HG03442 (cell line): Measurements from ENCODE around the gene PRDM11.

Source experiments
- ATAC-seq: cut with Tn5 transposase; IDR thresholded peaks from one replicate; pipeline ENCODE4 v1.9.1; 2021; ENCODE audit warnings: mild to moderate bottlenecking, moderate library complexity; ENCODE audit not compliant: unreplicated experiment

PRDM11 gene

DNA sequence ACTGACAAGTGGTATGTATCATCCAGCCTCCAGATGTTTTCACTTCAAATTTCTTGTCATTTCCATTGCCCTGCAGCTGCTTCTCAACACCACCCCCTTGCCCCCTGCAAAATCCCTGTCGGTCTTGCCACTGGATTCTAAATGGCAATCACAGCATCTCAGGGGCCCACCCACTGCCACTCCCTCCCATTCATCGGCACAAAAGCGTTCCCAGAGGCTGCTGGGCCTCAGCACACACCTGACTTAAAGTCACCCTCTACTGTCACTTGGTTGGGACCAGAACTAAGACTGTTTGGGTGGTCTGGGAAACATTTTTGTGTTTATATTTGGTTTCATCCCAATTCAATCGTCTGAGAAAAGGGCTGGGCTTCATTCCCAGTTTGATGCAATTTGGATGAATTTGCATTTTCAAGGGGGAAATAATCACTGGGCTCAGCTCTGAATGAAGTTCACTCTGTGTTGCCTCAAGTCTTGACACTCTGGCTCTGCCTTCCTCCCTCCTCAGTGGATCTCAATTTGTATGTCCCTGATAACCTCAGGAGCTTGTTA is 112.6 kb downstream of the PRDM11 start:
- ATAC-seq = no peak

DNA sequence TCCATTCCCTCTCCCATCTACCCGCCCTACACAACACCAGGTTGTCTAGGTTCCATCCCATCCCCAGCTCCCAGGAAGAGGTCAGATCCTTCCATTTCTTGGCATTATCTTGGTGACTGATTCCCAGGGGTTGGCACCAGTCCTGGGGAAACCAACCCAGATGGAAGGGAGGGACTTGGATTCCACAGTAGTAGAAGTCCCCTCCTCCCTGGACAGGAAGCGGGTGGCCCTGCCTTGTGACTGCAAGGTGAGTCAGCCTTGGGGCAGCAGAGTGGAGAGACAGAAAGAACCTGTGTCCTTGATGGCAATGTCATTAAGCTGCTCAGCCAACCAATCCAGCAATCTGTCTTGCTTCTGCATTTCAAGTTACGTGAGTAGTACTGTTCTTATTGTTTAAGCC is 113.2 kb downstream of the PRDM11 start:
- no peak for ATAC-seq

DNA sequence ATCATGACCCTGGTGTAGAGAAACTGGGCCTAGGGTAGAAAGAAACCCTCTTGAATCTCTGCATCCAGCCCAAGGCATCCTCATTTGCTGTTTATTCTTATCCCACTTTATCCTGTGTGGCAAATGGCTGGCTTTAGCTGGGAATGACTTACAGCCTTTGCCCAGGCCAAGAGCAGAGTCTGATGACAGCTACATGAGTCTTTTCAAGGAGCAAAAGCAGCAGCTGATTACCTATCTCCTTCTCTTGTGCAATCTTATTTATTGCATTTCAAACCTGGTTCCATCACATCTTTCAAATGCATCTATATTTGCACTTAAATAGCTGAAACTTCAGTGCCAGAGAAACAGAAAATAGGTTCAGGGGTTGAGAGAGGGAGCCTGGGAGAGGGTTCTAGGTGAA is 113.6 kb downstream of the PRDM11 start:
- no peak for ATAC-seq

DNA sequence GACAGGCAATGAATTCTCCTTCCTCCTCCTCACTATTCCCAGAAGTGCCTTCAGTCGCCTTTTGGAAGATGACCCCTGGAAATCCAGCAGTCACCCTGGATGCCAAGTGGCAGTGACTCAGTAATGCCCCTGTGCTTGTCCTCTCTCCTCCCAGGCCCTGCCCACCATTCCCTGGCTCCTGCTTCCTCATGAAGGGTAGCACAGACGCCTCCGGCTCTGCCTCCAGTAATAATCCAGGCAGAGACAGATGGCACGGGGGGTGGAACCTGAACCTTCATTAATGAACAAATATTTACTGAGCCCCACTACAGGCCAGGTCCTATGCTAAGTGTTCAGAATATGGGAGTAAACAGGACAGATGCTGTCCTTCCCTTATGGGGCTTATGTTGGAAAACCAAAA is 116.5 kb downstream of the PRDM11 start:
- ATAC-seq = no peak

DNA sequence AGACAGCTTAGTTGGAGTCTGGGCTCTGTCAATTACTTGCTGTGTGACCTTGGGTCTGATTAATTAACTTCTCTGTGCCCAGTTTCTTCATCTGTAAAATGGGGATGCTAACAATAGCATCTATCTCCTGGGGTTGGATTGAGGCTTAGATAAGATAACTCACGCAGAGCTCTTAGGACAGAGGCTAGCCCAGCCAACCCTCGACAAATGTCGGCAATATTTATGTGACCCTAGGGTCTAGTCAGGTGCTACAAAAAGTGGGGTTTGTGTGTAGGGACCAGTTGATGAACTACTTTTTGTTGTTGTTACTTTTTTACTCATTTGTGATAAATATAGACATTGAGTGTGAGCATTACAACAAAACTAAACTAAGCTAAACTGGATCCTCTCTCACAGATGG is 117.3 kb downstream of the PRDM11 start:
- no peak for ATAC-seq

DNA sequence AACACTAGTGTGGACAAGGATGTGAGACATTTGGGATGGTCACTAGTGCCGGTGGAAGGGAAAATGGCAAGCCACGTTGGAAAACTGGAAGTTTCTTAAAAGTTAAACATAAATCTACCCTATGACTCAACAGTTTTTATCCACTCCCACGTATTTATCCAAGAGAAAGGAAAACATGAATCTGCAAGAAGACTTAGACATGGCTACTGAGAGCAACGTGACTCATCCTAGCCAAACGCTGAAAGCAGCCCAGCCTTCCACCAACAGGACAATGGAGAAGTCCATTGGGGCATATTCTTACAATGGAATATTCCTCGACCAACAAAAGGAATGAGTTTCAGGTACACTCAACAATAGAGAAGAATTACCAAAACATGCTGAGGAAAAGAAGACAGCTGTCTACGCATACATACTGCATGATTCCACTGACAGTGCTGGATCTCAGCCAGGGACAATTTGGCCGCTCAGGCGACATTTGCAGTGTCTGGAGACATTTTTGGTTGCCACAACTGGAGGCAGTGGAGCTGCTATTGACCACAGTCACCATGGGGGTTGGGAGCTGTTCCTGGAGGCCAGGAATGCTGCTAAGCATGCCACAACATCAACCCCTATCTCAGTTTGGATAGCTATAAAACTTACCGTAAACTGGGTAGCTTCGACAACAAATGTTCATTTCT is 118.5 kb downstream of the PRDM11 start:
- ATAC-seq = no peak

DNA sequence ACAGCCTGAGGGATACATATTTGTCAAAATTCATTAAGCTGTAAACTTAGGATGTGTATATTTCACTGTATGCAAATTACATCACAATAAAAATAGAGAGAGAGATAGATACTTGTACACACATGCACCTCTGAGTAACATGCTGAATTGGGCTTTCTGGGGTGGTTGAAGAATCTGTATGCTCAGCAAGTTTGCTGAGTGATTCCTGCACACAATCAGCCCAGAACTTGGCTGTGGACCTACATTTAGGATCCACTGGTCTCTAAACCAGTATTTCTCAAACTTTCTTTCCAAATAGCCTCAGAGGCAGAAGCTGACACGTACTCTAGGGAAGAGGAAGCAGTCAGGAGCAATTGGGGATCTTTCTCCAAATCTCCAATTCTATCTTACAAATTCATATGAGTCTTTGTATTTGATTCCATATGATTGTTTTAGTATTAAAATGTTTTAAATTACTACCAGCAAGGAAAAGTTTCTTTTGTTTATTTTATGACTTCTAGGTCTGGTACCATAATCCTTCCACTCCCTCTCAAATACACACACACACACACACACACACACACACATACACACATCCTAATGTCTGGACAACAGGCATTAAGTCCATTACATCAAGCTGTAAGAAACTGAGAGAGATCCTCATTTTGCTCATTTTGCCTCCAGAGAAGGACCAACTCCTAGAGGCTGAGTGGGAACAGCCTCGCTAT is 119.7 kb downstream of the PRDM11 start:
- ATAC-seq = no peak

DNA sequence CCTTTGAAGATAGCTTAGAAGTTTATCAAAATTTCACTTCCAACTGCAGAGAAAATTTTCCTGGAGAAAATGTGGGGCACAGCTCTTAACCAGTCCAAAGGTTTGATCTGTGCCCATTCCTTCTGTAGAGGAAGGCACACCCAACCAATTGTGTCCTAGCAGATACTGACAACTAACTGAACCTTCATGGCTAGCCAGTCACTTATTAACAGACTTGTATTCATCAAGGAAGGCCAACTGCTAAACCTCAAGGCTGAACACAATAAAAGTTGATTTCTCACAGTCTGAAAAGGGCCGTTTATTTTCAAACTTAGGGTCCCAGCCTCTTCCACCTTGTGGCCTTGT is 120.2 kb downstream of the PRDM11 start:
- no peak for ATAC-seq

DNA sequence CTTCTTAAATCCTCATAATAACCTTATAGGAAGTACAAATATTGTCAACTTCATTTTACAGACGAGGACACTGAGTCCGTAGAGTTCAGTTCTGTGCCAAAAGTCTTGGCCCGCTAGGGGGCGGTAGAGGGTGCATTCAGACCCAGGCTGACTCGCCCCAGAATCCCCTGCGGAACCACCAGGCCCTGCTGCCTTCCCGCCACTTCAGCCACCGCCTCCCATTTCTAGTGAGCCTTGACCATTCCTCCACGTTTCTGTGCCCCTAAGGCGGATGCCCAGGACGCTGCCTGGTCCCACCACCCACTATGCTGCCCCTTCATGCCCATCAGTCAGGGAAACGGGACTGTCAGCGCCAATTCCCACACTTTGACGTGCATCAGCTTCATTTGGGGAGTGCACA is 120.6 kb downstream of the PRDM11 start:
- ATAC-seq = no peak

DNA sequence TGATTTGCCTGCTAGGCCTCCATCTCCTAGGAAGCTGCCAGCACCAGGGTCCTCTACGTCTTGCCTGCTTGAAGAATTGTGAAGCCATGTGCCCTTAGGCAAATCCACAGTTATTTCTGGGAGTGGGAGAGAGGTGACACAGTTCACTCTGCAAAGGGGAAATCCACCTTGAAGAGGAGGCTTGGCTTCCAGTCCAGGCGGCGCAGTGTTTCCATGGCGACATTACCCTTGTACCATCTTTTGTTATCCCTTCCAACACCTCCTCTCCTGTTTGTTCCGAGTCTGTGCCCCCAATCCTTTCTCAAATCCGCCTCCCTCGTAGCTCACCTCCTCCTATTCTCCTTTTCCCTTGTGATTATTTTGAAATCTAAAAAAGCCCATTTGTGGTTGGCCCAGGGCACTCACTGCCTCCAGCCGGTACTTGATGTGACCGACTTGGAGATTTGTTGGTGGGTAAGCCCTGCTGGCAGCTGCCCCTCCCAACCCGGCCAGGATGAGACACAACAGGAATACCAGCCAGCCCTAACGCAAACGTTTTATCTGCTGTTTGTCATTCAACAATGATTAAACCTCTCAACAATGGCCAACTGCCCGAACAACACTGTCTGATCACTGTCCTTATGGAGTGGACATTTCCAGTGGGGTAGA is 121.3 kb downstream of the PRDM11 start:
- ATAC-seq = no peak

DNA sequence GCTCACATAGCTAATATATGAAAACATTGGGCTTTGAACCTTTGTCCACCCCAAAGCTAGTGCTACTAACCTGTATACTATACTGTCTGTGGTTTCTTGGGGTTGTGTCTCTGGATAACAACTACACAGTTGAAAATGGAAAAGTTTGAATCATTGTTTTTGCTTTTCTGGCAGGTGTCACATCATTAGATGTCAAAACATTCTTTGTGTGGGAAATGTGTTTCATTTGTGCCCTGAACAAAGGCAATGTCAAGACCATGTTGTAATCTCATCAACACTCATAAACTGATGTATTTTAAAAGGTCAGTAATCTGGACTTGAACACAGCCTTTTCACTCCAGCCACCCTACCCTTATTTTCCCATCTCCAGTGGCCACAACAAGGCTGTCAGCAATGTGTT is 123.2 kb downstream of the PRDM11 start:
- ATAC-seq = no peak

DNA sequence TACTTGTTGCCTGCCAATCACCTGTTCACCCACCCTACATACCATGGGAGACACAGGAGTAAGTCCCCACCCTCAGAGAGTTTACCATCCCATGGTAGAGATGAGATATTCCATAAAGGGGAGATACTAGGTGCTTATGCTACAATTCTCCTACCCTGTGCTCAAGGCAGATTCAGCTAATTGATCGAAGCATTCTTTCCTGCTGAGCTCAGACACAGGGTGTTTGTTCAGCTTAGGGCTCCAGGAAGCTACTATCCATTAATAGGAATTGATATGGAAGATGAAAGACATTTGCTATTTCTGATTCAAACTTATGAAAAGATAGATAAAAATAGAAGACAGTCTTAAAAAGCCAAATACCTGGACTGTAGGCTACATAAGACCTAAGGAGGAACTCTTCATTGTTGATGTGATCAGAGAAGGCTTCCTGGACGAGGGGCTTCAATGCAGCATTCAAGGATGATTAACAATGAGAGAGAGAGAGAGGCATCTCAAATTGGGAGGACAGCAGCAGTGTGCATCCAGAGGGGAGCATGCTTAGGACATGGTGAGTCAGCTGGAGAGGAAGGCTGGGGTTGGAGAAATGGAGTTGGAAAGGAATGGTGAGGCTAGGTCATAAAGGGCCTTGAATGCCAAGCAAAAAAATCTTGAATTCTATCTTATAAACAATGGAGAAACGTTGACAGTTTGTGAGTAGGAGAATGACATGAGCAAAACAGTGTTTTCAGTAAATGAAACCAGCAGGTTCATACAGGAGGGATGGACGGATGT is 124.7 kb downstream of the PRDM11 start:
- no peak for ATAC-seq

DNA sequence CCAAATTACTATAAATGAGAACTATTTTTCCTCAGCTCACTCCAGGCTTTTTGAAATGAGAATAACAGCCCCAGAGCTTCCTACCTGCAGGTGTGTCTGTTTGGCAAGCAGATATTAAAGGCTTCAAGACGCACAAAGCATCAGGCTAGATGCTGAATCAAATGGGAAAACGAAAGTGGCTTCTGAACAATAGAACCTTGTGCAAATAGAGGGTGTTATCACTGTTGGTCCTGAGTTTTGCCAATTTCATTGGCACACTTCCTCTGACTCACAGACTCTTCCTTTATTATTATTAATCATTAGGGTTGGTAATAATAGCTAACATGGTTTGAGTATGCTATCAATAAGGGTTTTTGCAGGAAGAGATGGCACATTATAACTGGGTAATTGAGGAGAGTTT is 126.3 kb downstream of the PRDM11 start:
- no peak for ATAC-seq

DNA sequence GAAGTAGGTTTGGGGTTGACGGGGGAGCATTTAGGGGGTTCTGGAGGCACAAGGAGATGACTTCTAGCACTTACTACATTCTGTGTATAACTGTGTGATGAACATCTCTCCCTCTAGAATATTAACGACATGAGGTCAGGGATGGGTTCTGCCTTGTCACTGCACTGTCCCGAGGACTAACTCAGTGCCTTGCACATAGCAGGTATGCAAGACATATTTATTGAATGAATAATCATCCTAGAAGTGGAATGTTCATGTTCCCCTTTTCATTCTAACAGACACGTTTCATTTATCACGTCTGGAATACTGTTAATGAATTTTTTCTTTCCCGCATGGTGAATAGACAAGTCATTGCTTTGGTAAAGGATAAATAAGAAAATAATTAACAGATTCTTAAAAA is 127.1 kb downstream of the PRDM11 start:
- ATAC-seq = no peak

DNA sequence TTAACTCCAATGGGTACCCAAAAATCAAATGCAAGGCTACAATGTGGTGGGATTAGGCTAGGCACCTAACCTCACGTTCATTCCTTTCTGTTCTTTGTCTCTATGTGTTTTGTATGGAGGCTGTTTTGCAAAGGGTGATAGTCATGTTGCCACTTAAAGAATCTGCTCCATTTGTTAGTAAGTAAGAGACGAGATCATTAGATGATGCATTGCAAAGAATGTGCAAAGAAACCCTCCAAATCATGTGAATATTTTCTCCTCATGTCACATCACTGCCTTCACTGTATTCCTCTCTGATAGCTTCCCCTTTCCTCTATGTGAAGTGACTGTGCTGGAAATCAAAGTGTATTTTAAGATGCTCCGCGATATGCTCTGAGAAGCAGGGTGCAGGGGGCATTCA is 127.8 kb downstream of the PRDM11 start:
- no peak for ATAC-seq

DNA sequence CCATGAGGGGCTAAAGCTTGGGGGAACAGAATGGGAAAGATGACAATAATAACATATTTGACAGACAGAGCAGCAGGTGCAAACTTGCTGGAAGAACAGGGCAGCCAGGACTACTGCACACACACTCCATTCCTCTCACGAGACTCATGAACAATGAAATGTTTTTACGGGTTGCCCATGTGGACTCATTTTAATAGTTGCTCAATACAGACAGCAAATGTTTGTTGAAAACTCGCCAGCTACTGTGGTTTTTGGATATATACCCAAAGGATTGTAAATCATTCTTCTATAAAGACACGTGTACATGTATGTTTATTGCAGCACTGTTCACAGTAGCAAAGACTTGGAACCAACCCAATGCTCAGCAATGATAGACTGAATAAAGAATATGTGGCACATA is 129.4 kb downstream of the PRDM11 start:
- no peak for ATAC-seq

DNA sequence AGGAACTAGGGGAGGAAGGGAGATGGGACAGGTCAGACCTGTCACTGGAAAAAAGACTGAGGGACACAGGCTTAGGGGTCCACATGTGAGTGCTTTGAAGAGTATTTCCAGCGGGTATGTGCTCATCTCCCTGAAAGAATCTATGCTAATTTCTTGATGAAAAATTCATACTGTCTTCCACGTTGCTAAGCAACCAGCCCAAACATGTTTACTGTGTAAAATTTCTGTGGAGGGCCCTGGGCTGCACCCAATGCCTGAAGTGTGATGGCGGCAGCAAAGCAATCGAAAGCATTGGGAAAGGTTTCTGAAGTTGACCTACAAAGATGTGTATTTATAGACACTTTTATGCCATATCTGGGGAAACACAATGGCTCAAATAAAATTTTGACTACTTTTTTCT is 132.3 kb downstream of the PRDM11 start:
- ATAC-seq = no peak

DNA sequence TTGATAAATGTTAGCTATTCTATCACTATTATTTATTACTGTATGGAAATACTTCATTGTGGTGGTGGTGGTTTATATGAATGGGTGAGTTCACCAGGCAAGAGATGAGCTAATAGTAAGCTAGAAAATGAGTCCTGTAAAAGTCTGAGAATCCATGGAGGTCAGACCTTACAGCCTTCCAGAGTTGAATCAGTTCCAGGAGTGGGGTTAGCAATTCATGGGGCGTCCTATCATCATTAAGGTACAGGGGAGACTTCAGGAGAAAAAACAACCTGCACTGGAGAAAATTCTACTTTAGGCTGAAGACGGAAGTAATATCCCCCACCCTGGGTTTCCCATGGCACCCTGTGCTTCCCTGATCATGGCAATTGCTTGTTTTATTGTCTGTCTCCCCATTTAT is 133.2 kb downstream of the PRDM11 start:
- ATAC-seq = no peak

DNA sequence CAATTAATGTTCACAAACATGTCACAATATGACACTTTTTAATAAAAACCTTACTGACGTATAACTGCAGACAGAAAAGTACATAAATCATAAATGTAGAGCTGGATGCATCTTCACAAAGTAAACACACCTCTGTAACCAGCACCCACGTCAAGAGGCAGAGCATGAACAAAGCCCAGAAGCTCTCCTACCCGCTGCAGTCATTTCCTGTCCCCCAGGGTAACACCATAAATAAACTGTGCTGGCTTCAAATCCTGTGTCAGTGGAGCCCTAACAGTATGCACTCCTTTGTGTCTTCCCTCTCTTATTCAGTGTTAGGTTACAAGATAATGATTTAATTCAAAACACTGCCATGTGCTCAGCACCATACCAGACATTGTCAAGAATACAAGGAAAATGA is 134.0 kb downstream of the PRDM11 start:
- ATAC-seq = no peak

DNA sequence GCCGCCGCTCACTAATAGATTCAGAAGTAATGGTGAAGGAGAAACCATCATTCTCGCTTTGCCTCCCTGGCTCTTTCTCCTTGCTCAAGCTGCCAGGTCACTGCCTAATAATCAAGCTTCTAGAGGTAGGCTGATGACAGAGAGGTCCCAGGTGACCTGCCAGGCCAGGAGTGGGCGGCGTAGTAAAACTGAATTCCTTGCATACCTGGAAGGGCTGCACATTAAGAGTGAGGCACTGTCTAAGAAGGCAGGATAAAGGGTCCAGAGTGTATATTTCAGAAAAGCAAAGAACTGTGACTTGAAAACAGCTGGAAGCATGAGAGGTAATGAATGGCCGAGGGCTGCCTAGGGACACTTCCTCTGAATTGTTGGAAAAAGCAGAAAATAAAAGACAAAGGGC is 135.6 kb downstream of the PRDM11 start:
- ATAC-seq = no peak
